Left renal pelvis (tissue), 4 donors: ENCODE results near the gene SNX25. TPM values are rescaled to one million over a fixed set of nuclear protein-coding genes. Genes with fewer than 3 reads are reported as not detected.
"Not testable (repeated sequence)": the region's sequence is repeated elsewhere in the genome, so short reads cannot be mapped to it uniquely, and the experiment has no call there.

Experiments
- DNase-seq, 4 donors: peaks; one replicate each; pipeline ENCODE4 v3.0.0-alpha.2; 2013; ENCODE audit warnings: low read depth in 4 of 4, low spot score in 3 of 4
- polyA plus RNA-seq, 4 donors: library from polyadenylated mRNA; unstranded; fragments of 120-200 nt; gene quantifications; one replicate each; pipeline ENCODE4 v1.2.1, GENCODE V29; 2013; ENCODE audit not compliant: insufficient read length in 4 of 4

SNX25 gene
- polyA plus RNA-seq, 4 donors = 15.4 to 25.5 (median 24.3) TPM

GRCh38 chr4:185257694-185258093 is 48.3 kb downstream of the SNX25 start:
- DNase-seq = no peak

- not testable (repeated sequence) for DNase-seq
Observed at GRCh38 chr4:185258741-185259140, 49.3 kb downstream of the SNX25 start.

GRCh38 chr4:185259719-185260118 is 50.3 kb downstream of the SNX25 start:
- DNase-seq = no peak

GRCh38 chr4:185261946-185262345 is 52.5 kb downstream of the SNX25 start:
- DNase-seq = no peak

GRCh38 chr4:185263419-185263818 is 54.0 kb downstream of the SNX25 start:
- no peak for DNase-seq

- DNase-seq = no peak
Observed at GRCh38 chr4:185265942-185266341, 56.5 kb downstream of the SNX25 start.

GRCh38 chr4:185269286-185269685 is 59.9 kb downstream of the SNX25 start:
- DNase-seq = no peak

- no peak for DNase-seq
Observed at GRCh38 chr4:185270037-185270436, 60.6 kb downstream of the SNX25 start.

- DNase-seq = no peak
Observed at GRCh38 chr4:185270885-185271284, 61.5 kb downstream of the SNX25 start.

- no peak for DNase-seq
Observed at GRCh38 chr4:185272245-185272644, 62.8 kb downstream of the SNX25 start.

- no peak for DNase-seq
Observed at GRCh38 chr4:185275501-185275900, 66.1 kb downstream of the SNX25 start.

- no peak for DNase-seq
Observed at GRCh38 chr4:185276036-185276435, 66.6 kb downstream of the SNX25 start.

- no peak for DNase-seq
Observed at GRCh38 chr4:185278716-185279115, 69.3 kb downstream of the SNX25 start.

- no peak for DNase-seq
Observed at GRCh38 chr4:185280608-185281007, 71.2 kb downstream of the SNX25 start.

GRCh38 chr4:185282968-185283367 is 73.6 kb downstream of the SNX25 start:
- DNase-seq = no peak

GRCh38 chr4:185283723-185284122 is 74.3 kb downstream of the SNX25 start:
- no peak for DNase-seq

- DNase-seq = no peak
Observed at GRCh38 chr4:185285632-185286393, 76.4 kb downstream of the SNX25 start.

GRCh38 chr4:185286571-185286970 is 77.2 kb downstream of the SNX25 start:
- DNase-seq = no peak

GRCh38 chr4:185287031-185287430 is 77.6 kb downstream of the SNX25 start:
- no peak for DNase-seq

GRCh38 chr4:185290018-185290607 is 80.7 kb downstream of the SNX25 start:
- no peak for DNase-seq

- no peak for DNase-seq
Observed at GRCh38 chr4:185290656-185291055, 81.3 kb downstream of the SNX25 start.

GRCh38 chr4:185293202-185293601 is 83.8 kb downstream of the SNX25 start:
- no peak for DNase-seq
